GM23248 (cell line): ENCODE measurements around the gene OPALIN. TPM values are rescaled to one million over a fixed set of nuclear protein-coding genes. Genes with fewer than 3 reads are reported as not detected.
A peak's percentile ranks its signal among the peaks of the same experiment; 100 is the strongest.

Experiments used
- DNase-seq: peaks from one replicate; pipeline ENCODE4 v3.0.0-alpha.2; 2015
- H2AFZ ChIP-seq: fragments of 200-600 bp; sonication (generic); 2 replicates; pipeline ENCODE4 v1.6.1; 2016; ENCODE audit warnings: antibody characterized with exemption
- H3F3A ChIP-seq: fragments of 200-600 bp; sonication (generic); 2 replicates; pipeline ENCODE4 v1.6.1; 2016; ENCODE audit warnings: mild to moderate bottlenecking, antibody characterized with exemption, mixed run types; ENCODE audit not compliant: insufficient read depth
- H3K27ac ChIP-seq: fragments of 200-600 bp; sonication (generic); 2 replicates; pipeline ENCODE4 v1.5.1; 2016; ENCODE audit warnings: mild to moderate bottlenecking
- H3K27me3 ChIP-seq: fragments of 200-600 bp; sonication (generic); replicated peaks from 2 replicates; pipeline ENCODE4 v1.6.1; 2016; ENCODE audit warnings: mild to moderate bottlenecking; ENCODE audit not compliant: insufficient read depth
- H3K36me3 ChIP-seq: fragments of 200-600 bp; sonication (generic); 2 replicates; pipeline ENCODE4 v1.6.1; 2016; ENCODE audit warnings: low read depth, mild to moderate bottlenecking
- H3K4me1 ChIP-seq: fragments of 200-600 bp; sonication (generic); 2 replicates; pipeline ENCODE4 v1.6.1; 2016; ENCODE audit warnings: mild to moderate bottlenecking; ENCODE audit not compliant: insufficient read depth
- H3K4me2 ChIP-seq: fragments of 200-600 bp; sonication (generic); one replicate; pipeline ENCODE4 v1.6.1; 2016; ENCODE audit warnings: mild to moderate bottlenecking; ENCODE audit not compliant: unreplicated experiment
- H3K4me3 ChIP-seq: fragments of 200-600 bp; sonication (generic); 2 replicates; pipeline ENCODE4 v1.5.1; 2016; ENCODE audit warnings: mild to moderate bottlenecking
- H3K79me2 ChIP-seq: fragments of 200-600 bp; sonication (generic); 2 replicates; pipeline ENCODE4 v1.6.1; 2016; ENCODE audit warnings: mild to moderate bottlenecking; ENCODE audit not compliant: insufficient read depth
- H3K9ac ChIP-seq: fragments of 200-600 bp; sonication (generic); 2 replicates; pipeline ENCODE4 v1.6.1; 2016; ENCODE audit warnings: mild to moderate bottlenecking
- H3K9me2 ChIP-seq: fragments of 200-600 bp; sonication (generic); 2 replicates; pipeline ENCODE4 v1.6.1; 2016; ENCODE audit warnings: mixed run types, mild to moderate bottlenecking, moderate library complexity; ENCODE audit not compliant: insufficient read depth
- H3K9me3 ChIP-seq: fragments of 200-600 bp; sonication (generic); one replicate; pipeline ENCODE4 v1.6.1; 2017; ENCODE audit warnings: low read depth
- H4K20me1 ChIP-seq: fragments of 200-600 bp; sonication (generic); 2 replicates; pipeline ENCODE4 v1.6.0; 2016; ENCODE audit not compliant: insufficient read depth
- EZH2 ChIP-seq: fragments of 200-600 bp; sonication (generic); IDR thresholded peaks from 2 replicates; pipeline ENCODE4 v1.6.1; 2018; ENCODE audit warnings: antibody characterized with exemption, mild to moderate bottlenecking; ENCODE audit not compliant: insufficient read depth, poor library complexity, severe bottlenecking
- EZH2phosphoT487 ChIP-seq: fragments of 200-600 bp; sonication (generic); IDR thresholded peaks from 2 replicates; pipeline ENCODE4 v1.6.1; 2018; ENCODE audit warnings: antibody characterized with exemption, moderate library complexity, mild to moderate bottlenecking, low read depth; ENCODE audit not compliant: insufficient read depth
- WGBS, 2 experiments: methylation state at CpG; one replicate each; pipeline ENCODE4 v1.1.6; 2015 to 2017; ENCODE audit warnings: low lambda C conversion rate in 2 of 2, low coverage in 1 of 2; ENCODE audit errors: missing lambda C conversion rate in 2 of 2; 5-methylcytosine and 5-hydroxymethylcytosine counted together
- in situ Hi-C: fragments of 300-500 bp; cut with MboI; formaldehyde crosslinking; loops from 2 replicates; pipeline ENCODE4 v1.15.0; 2020
- polyA plus RNA-seq: library from polyadenylated mRNA; unstranded; fragments of >200 nt; fragmentation: Nextera tagmentation; extraction: Ambion mirVana; gene quantifications from 2 replicates; pipeline ENCODE4 v1.2.1, GENCODE V29; 2016
- total RNA-seq: library from RNA; depleted of rRNA; stranded (reverse); fragments of >200 nt; shearing (Covaris generic); gene quantifications from 2 replicates; pipeline ENCODE4 v1.2.3, GENCODE V29; 2014

OPALIN gene
- total and polyA plus RNA-seq, 2 experiments from 2014 or later: not detected

DNA sequence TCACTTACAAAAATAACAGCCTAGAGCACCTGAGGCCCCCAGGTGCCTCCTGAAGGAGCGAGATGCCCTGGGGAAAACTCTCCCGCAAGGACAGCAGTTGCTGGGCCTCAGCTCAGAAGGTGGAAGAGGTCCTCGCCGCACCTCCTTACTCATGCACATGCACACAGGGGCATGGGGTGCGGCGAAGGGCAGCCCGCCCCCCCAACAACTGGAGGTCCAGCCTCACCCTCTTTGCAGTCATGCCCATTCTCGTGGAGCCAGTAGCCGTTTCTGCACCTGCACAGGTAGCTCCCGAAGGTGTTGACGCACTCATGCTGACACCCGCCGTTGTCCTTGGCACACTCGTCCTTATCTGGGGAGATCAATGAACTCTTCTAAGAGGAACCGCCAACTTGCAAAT, 19.9 kb upstream of the OPALIN start:
- H3K4me1 ChIP-seq: peaks cover 7% of the 10 kb centered on the region
- 86 to 95% methylated on average over 10 to 15 of the region's 15 CpGs for WGBS, 2 experiments
- H4K20me1 ChIP-seq: no peaks in the 10 kb centered on the region
- no peaks in the 10 kb centered on the region for H3K36me3 ChIP-seq
- no peak for DNase-seq
- no peaks in the 10 kb centered on the region; the same call in 1 of the 2 replicates for H3K27me3 ChIP-seq
- H3K27ac ChIP-seq: no peak overlapping the region
- TF ChIP-seq EZH2: no peak
- TF ChIP-seq EZH2phosphoT487: no peak
- in situ Hi-C loops: loop anchor here (25.0 kb wide), 2 partner anchors 659 to 834 kb away; no protein-coding TSS in a partner anchor
- no peaks in the 10 kb centered on the region for H3K79me2 ChIP-seq
- no peak overlapping the region for H3K9ac ChIP-seq
- no peak overlapping the region for H3K4me3 ChIP-seq
- no peaks in the 10 kb centered on the region for H3K9me3 ChIP-seq
- no peak overlapping the region for H2AFZ ChIP-seq
- no peaks in the 10 kb centered on the region for H3K9me2 ChIP-seq
- no peak overlapping the region for H3K4me2 ChIP-seq
- no peaks in the 10 kb centered on the region for H3F3A ChIP-seq

DNA sequence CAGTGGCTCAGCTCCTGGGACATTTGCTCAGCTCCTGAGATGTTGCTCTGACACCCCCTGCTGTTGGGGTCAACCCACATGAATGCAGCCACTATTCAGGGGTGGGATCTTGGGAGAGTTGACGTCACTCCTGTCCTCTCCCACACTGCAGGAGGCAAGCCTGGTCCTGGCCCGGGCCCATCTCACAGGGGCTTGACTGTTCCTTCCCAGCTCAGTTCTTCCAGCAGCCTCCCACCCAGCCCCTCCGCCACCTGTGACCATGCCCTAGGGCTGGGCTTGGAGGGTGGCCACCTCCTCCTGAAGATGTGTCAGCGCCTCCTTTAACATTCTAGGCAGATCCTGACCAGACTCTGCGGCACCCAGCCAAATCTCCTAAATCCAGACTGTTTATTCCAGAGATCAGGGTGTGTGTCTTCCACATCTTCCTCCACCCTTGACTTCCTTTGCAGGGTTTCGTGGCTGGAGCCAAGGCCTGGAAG, 19.1 kb upstream of the OPALIN start:
- Histone ChIP-seq H4K20me1 (no peaks in the 10 kb centered on the region), H3K4me1 (peaks cover 7% of the 10 kb centered on the region), H3K4me2 (no peak overlapping the region), H3K27me3 (no peaks in the 10 kb centered on the region; the same call in 1 of the 2 replicates), H3K9me2 (no peaks in the 10 kb centered on the region), H3K9me3 (no peaks in the 10 kb centered on the region), H3K27ac (no peak overlapping the region), H3K36me3 (no peaks in the 10 kb centered on the region), H2AFZ (no peak overlapping the region), H3K4me3 (no peak overlapping the region), H3F3A (no peaks in the 10 kb centered on the region), H3K9ac (no peak overlapping the region), H3K79me2 (no peaks in the 10 kb centered on the region)
- TF ChIP-seq EZH2: no peak
- no peak for TF ChIP-seq EZH2phosphoT487
- peak; percentile 54 for DNase-seq
- in situ Hi-C loops: loop anchor here (25.0 kb wide), 2 partner anchors 659 to 834 kb away; no protein-coding TSS in a partner anchor
- WGBS, 2 experiments: 7 to 8% methylated on average over 6 of the region's 6 CpGs

DNA sequence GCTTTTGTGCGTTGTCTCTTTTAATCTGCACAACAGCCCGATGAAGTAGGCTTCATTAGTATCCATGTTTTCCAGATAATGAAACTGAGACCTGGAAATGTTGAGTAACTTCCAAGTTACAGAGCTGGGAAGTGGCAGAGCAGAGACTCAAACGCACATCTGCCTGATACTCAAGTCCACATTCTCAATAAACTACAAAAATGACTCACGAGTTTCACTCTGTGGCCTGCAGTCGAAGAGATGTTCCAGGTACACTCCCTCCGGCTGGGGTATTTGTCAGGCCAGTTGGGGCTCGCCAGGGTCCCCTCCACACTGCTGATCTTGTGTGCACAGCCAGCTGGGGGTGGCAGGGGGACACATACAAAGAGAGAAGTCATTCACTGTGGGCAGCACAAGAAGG, 17.7 kb upstream of the OPALIN start:
- no peak for DNase-seq
- H3K36me3 ChIP-seq: no peaks in the 10 kb centered on the region
- H4K20me1 ChIP-seq: no peaks in the 10 kb centered on the region
- H3K4me3 ChIP-seq: no peak overlapping the region
- in situ Hi-C loops: loop anchor here (25.0 kb wide), 2 partner anchors 661 to 836 kb away; no protein-coding TSS in a partner anchor
- H3F3A ChIP-seq: no peaks in the 10 kb centered on the region
- H2AFZ ChIP-seq: no peak overlapping the region
- peaks cover 7% of the 10 kb centered on the region for H3K4me1 ChIP-seq
- 30 to 37% methylated on average over 7 of the region's 7 CpGs for WGBS, 2 experiments
- no peaks in the 10 kb centered on the region for H3K9me3 ChIP-seq
- no peak overlapping the region for H3K27ac ChIP-seq
- no peaks in the 10 kb centered on the region for H3K79me2 ChIP-seq
- TF ChIP-seq EZH2phosphoT487: no peak
- no peak for TF ChIP-seq EZH2
- no peaks in the 10 kb centered on the region for H3K9me2 ChIP-seq
- H3K9ac ChIP-seq: no peak overlapping the region
- no peak overlapping the region for H3K4me2 ChIP-seq
- H3K27me3 ChIP-seq: no peaks in the 10 kb centered on the region; the same call in 1 of the 2 replicates

DNA sequence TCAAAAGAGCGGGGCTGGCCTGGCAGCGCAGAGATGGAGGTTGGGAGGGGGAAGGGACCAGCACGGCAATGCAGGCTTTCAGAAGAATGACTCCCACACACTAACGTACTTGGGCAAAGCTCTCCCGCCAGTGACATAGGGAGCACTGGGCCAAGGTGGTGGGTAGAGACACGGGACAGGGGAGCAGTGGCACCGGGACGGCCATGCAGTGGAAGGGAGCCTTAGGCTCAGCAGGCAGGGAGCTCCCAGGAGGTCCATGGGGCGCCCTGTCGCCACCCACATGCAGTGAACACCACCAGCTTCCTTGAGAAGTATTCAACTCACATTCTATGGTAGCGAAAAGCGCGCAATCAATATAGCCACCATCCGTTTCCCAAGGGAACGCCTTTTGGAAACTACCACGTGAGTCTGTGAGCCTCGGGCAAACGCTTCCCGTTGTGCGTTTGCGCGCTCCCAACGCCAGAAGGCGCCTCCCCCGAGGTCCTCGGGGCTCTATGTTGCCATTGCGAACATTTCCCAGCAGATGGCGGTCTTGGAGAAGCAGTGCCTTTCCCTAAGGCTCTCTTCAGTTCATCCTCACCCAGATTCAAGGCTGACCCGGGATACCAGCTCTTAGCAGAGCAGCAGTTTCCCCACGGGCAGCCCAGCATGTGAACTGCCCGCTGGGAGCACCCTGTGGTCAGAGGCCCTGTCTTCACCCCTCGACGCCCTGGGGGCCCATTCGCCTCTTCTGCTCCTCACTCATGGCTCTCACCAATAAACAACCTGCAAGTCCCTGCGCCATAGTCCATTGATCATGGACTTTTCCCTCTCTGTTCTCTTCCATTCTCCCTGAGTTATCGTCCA, 16.4 kb upstream of the OPALIN start:
- Histone ChIP-seq H2AFZ (peak overlapping the region; percentile 92), H3K27me3 (no peaks in the 10 kb centered on the region; the same call in 1 of the 2 replicates), H3K79me2 (no peaks in the 10 kb centered on the region), H3K4me1 (peaks cover 7% of the 10 kb centered on the region; the same call in 1 of the 2 replicates), H4K20me1 (no peaks in the 10 kb centered on the region), H3K36me3 (no peaks in the 10 kb centered on the region), H3K27ac (no peak overlapping the region), H3F3A (no peaks in the 10 kb centered on the region), H3K9ac (0 out of 2 replicates have a peak overlapping the region, but pooled peaks have one; percentile 15), H3K9me3 (no peaks in the 10 kb centered on the region), H3K9me2 (no peaks in the 10 kb centered on the region), H3K4me2 (peak overlapping the region; percentile 88), H3K4me3 (peak overlapping the region; percentile 72)
- WGBS, 2 experiments: 6% methylated on average over 34 to 36 of the region's 36 CpGs
- in situ Hi-C loops: loop anchor here (25.0 kb wide), 2 partner anchors 662 to 837 kb away; no protein-coding TSS in a partner anchor
- TF ChIP-seq EZH2: no peak
- DNase-seq: peak; percentile 93
